Neural progenitor cell (in vitro differentiated cells): ENCODE data around the gene ALDH6A1. TPM values are rescaled to one million over a fixed set of nuclear protein-coding genes. Genes with fewer than 3 reads are reported as not detected.

Source experiments
- DNase-seq: peaks from one replicate; pipeline ENCODE4 v3.0.0-alpha.2; 2016; ENCODE audit warnings: low spot score
- H2AFZ ChIP-seq: fragments of 200-600 bp; sonication (generic); replicated peaks from 2 replicates; pipeline ENCODE4 v1.6.1; 2016; ENCODE audit warnings: antibody characterized with exemption
- H3F3A ChIP-seq: fragments of 200-600 bp; sonication (generic); 2 replicates; pipeline ENCODE4 v1.6.1; 2016; ENCODE audit warnings: antibody characterized with exemption, low read depth
- H3K27ac ChIP-seq: fragments of 200-600 bp; sonication (generic); 2 replicates; pipeline ENCODE4 v1.5.1; 2016; ENCODE audit warnings: mild to moderate bottlenecking
- H3K27me3 ChIP-seq: fragments of 200-600 bp; sonication (generic); 2 replicates; pipeline ENCODE4 v1.6.1; 2016; ENCODE audit warnings: mild to moderate bottlenecking, moderate library complexity
- H3K36me3 ChIP-seq: fragments of 200-600 bp; sonication (generic); 2 replicates; pipeline ENCODE4 v1.5.1; 2016
- H3K4me1 ChIP-seq: fragments of 200-600 bp; sonication (generic); 2 replicates; pipeline ENCODE4 v1.6.1; 2016; ENCODE audit warnings: mixed run types
- H3K4me2 ChIP-seq: fragments of 200-600 bp; sonication (generic); 2 replicates; pipeline ENCODE4 v1.6.1; 2016
- H3K4me3 ChIP-seq: fragments of 200-600 bp; sonication (generic); 2 replicates; pipeline ENCODE4 v1.5.1; 2016
- H3K79me2 ChIP-seq: fragments of 200-600 bp; sonication (generic); 2 replicates; pipeline ENCODE4 v1.6.1; 2016; ENCODE audit warnings: low read depth
- H3K9ac ChIP-seq: fragments of 200-600 bp; sonication (generic); 2 replicates; pipeline ENCODE4 v1.6.1; 2016
- H3K9me3 ChIP-seq: fragments of 200-600 bp; sonication (generic); 2 replicates; pipeline ENCODE4 v1.5.1; 2016; ENCODE audit warnings: low read depth
- H4K20me1 ChIP-seq: fragments of 200-600 bp; sonication (generic); 2 replicates; pipeline ENCODE4 v1.6.1; 2016; ENCODE audit warnings: low read depth
- H3K27ac Mint-ChIP-seq: 3 replicates; pipeline ENCODE4 v1.8.0; 2021; ENCODE audit warnings: mixed read lengths
- H3K27me3 Mint-ChIP-seq: 2 replicates; pipeline ENCODE4 v1.8.0; 2022; ENCODE audit warnings: low read depth, mild to moderate bottlenecking, inconsistent platforms, moderate library complexity, mixed read lengths; ENCODE audit not compliant: insufficient read depth
- H3K36me3 Mint-ChIP-seq: 3 replicates; pipeline ENCODE4 v1.8.0; 2021; ENCODE audit warnings: mixed read lengths
- H3K4me1 Mint-ChIP-seq: 3 replicates; pipeline ENCODE4 v1.8.0; 2021; ENCODE audit warnings: mixed read lengths
- H3K4me3 Mint-ChIP-seq: 3 replicates; pipeline ENCODE4 v1.8.0; 2021; ENCODE audit warnings: mild to moderate bottlenecking, moderate library complexity, mixed read lengths
- H3K9me3 Mint-ChIP-seq: 3 replicates; pipeline ENCODE4 v1.8.0; 2020; ENCODE audit warnings: mixed read lengths
- CTCF ChIP-seq: fragments of 200-600 bp; sonication (generic); IDR thresholded peaks from 2 replicates; pipeline ENCODE4 v1.5.1; 2017; ENCODE audit warnings: antibody characterized with exemption, mild to moderate bottlenecking
- EZH2 ChIP-seq: fragments of 200-600 bp; sonication (generic); IDR thresholded peaks from 2 replicates; pipeline ENCODE4 v1.6.1; 2017; ENCODE audit warnings: antibody characterized with exemption, mild to moderate bottlenecking, moderate library complexity
- EZH2phosphoT487 ChIP-seq: fragments of 200-600 bp; sonication (generic); IDR thresholded peaks from 2 replicates; pipeline ENCODE4 v1.6.1; 2017; ENCODE audit warnings: antibody characterized with exemption
- total RNA-seq: library from RNA; depleted of rRNA; stranded (reverse); fragments of >200 nt; gene quantifications from 2 replicates; pipeline ENCODE4 v1.2.3, GENCODE V29; 2015; ENCODE audit warnings: low replicate concordance

The ALDH6A1 gene
- total RNA-seq, 1 donor from 2014 or later: 64.0 TPM

- H3K79me2 ChIP-seq: no peaks in the 10 kb centered on the region
- peaks cover 28% of the 10 kb centered on the region for H3K36me3 ChIP-seq
- H3K4me3 ChIP-seq: no peak overlapping the region
- no peak overlapping the region for H3K9ac ChIP-seq
- H3K4me1 ChIP-seq: no peaks in the 10 kb centered on the region
- H3K27ac ChIP-seq: no peak overlapping the region
- H2AFZ ChIP-seq: no peak overlapping the region
- Mint-ChIP-seq H3K27me3 (no peaks in the 10 kb centered on the region), H3K4me1 (no peaks in the 10 kb centered on the region), H3K36me3 (peaks cover 21% of the 10 kb centered on the region), H3K9me3 (no peaks in the 10 kb centered on the region), H3K27ac (no peak overlapping the region), H3K4me3 (no peak overlapping the region)
- H3K27me3 ChIP-seq: no peaks in the 10 kb centered on the region
- no peaks in the 10 kb centered on the region for H3F3A ChIP-seq
- no peaks in the 10 kb centered on the region for H3K9me3 ChIP-seq
- H4K20me1 ChIP-seq: no peaks in the 10 kb centered on the region
- DNase-seq: no peak
- no peak overlapping the region for H3K4me2 ChIP-seq
- TF ChIP-seq EZH2phosphoT487 (no peak), EZH2 (no peak), CTCF (no peak)
Measured at GRCh38 chr14:74064883-74065282, 19.4 kb downstream of the ALDH6A1 start.

- TF ChIP-seq EZH2 (no peak), CTCF (no peak), EZH2phosphoT487 (no peak)
- Histone ChIP-seq H3K4me3 (no peak overlapping the region), H3K27me3 (no peaks in the 10 kb centered on the region), H3K36me3 (peaks cover 28% of the 10 kb centered on the region), H3K4me1 (no peaks in the 10 kb centered on the region), H3K9ac (no peak overlapping the region), H2AFZ (no peak overlapping the region), H3K4me2 (no peak overlapping the region), H3K9me3 (no peaks in the 10 kb centered on the region), H3F3A (no peaks in the 10 kb centered on the region), H3K79me2 (no peaks in the 10 kb centered on the region), H3K27ac (no peak overlapping the region), H4K20me1 (no peaks in the 10 kb centered on the region)
- peaks cover 23% of the 10 kb centered on the region for H3K36me3 Mint-ChIP-seq
- no peaks in the 10 kb centered on the region for H3K9me3 Mint-ChIP-seq
- no peaks in the 10 kb centered on the region for H3K4me1 Mint-ChIP-seq
- no peak overlapping the region for H3K27ac Mint-ChIP-seq
- no peak overlapping the region for H3K4me3 Mint-ChIP-seq
- no peaks in the 10 kb centered on the region for H3K27me3 Mint-ChIP-seq
- no peak for DNase-seq
Measured at GRCh38 chr14:74064426-74064825, 19.8 kb downstream of the ALDH6A1 start.

- Histone ChIP-seq H3K4me1 (no peaks in the 10 kb centered on the region), H2AFZ (no peak overlapping the region), H3K36me3 (peaks cover 31% of the 10 kb centered on the region), H3K4me2 (no peak overlapping the region), H3K9ac (no peak overlapping the region), H3F3A (no peaks in the 10 kb centered on the region), H3K27me3 (no peaks in the 10 kb centered on the region), H3K79me2 (no peaks in the 10 kb centered on the region), H3K9me3 (no peaks in the 10 kb centered on the region), H3K4me3 (no peak overlapping the region), H4K20me1 (no peaks in the 10 kb centered on the region), H3K27ac (no peak overlapping the region)
- DNase-seq: no peak
- TF ChIP-seq EZH2phosphoT487: no peak
- TF ChIP-seq EZH2: no peak
- TF ChIP-seq CTCF: no peak
- Mint-ChIP-seq H3K27ac (no peak overlapping the region), H3K36me3 (peaks cover 25% of the 10 kb centered on the region), H3K27me3 (no peaks in the 10 kb centered on the region), H3K4me1 (no peaks in the 10 kb centered on the region), H3K9me3 (no peaks in the 10 kb centered on the region), H3K4me3 (no peak overlapping the region)
Measured at GRCh38 chr14:74062809-74063150, 21.5 kb downstream of the ALDH6A1 start.
